HG02943 (cell line): ENCODE measurements around the gene SLC6A17.

Experiments used
- ATAC-seq: cut with Tn5 transposase; IDR thresholded peaks from one replicate; pipeline ENCODE4 v1.9.1; 2021; ENCODE audit warnings: mild to moderate bottlenecking, low read depth, moderate library complexity; ENCODE audit not compliant: unreplicated experiment

Gene SLC6A17

GRCh38 chr1:110150330-110151174 lies at the start of gene SLC6A17:
TSS of gene SLC6A17 (plus strand) at chr1:110150494. CDS start at chr1:110166930, 16,436 bp downstream.
- ATAC-seq = no peak

DNA sequence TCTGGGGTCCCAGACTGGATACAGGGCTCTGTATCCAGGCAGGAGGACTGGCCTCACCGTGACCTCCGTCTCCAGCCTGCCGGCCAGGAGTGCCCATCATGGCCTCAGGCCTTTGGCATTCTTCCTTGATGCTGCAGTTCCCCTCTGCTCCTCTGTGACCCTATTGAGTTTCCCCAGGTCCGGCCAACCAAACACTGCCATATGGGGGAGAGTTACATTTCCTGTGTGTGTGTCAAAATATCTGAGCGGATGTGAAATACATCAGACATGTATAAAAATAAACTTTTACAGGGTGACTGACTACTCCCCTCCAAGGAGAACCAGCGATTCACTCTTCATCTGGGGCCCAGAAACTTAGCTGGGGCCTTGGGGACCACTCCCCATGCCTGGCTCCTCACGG lies 48.2 kb upstream of the SLC6A17 start:
- no peak for ATAC-seq

- ATAC-seq = no peak
These were observed 44.0 kb upstream of the SLC6A17 start for GRCh38 chr1:110106013-110106941.

- ATAC-seq = no peak
These were observed 42.3 kb upstream of the SLC6A17 start for GRCh38 chr1:110107867-110108469.

GRCh38 chr1:110111081-110111480 lies 39.2 kb upstream of the SLC6A17 start:
- no peak for ATAC-seq

- ATAC-seq = no peak
These were observed 38.2 kb upstream of the SLC6A17 start, which contains the start of gene UBL4B for GRCh38 chr1:110112143-110112542. TSS of gene UBL4B (plus strand) at chr1:110112443. CDS start at chr1:110112535, 92 bp downstream.

- ATAC-seq = no peak
These were observed 37.6 kb upstream of the SLC6A17 start for GRCh38 chr1:110112656-110113055.

- no peak for ATAC-seq
These were observed 36.7 kb upstream of the SLC6A17 start for GRCh38 chr1:110113551-110113950.

- no peak for ATAC-seq
These were observed 36.1 kb upstream of the SLC6A17 start for GRCh38 chr1:110114173-110114572.

DNA sequence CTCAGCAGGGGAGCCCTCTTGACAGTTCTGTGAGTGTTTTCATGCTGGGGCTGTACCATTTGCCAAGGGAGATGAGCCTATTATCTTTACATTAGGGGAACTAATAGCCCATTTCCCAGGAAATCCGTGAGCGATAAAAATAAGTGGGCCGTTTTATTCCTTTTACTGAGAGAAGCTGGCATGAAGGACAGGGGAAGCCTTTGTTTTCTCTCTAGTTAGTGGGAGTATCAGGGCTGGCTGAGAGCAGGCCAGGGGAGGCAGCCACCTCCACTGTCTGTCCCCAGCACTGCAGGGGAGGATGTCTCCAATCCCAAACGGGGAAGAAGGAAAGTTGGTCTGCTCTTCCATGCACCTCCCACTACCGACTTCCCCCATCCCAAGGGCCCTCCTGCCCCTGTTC lies 35.5 kb upstream of the SLC6A17 start:
- ATAC-seq = no peak

DNA sequence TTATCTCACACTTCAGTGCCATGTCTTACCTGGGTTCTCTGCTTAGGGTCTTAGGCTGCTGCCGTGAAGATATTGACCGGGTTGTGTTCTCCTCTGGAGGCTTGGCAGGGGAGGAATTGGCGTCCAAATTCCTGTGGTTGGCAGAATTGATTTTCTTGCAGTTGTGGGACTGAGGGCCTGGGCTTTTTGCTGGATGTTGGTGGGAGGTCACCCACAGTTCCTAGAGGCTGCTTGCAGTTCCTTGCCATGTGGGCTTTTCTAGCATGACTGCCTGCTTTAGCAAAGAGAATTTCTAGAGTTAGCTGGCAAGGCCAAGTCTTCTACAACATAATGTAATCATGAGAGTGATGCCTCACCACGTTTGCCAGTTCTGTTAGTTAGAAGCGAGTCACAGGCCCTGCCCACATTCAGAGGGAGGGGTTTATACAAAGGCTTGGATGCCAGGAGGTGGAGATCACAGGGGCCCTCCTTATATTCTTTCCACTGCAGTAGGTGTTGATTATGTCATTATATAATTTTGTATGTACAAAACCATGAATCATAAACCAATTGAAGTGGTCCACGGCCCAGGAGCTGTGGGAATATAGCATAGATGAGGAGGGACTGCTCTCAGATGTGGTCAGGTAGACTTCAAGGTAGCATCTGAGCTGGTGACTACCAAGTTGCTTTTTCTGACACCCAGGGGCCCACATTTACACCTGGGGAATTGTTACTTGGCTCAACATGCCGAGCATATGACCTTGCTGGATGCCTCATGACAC lies 31.5 kb upstream of the SLC6A17 start:
- no peak for ATAC-seq

GRCh38 chr1:110119843-110120242 lies 30.5 kb upstream of the SLC6A17 start:
- no peak for ATAC-seq

DNA sequence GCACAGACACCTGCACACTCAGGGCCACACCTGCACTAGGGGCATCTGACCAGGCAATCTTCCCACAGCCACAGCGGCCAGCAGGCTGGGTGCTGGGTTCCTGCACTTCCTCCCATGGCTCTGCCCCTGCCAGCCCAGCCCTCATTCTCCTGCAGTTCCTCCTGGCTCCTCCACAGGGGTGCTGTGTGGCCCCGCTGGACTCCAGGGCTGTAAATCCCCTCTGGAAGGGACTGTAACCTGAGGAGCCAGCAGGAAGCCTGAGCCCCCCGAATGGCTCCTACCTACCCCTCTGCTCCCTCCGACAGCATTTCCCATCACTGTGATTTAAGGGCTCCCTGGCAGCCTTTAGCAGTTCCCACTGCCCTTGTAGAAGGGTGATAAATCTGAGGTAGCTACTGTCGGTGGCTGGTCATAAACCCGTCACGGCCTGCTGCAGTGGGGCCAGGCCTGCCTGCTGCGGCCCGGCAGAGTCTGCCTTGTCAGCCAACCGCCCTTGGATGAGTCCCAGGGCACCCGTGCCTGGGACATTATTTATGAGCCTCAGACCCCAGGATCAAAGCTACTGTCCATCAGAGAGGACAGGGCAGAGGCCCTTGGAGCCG lies 29.2 kb upstream of the SLC6A17 start:
- no peak for ATAC-seq

- ATAC-seq = no peak
These were observed 27.1 kb upstream of the SLC6A17 start for GRCh38 chr1:110123224-110123623.

DNA sequence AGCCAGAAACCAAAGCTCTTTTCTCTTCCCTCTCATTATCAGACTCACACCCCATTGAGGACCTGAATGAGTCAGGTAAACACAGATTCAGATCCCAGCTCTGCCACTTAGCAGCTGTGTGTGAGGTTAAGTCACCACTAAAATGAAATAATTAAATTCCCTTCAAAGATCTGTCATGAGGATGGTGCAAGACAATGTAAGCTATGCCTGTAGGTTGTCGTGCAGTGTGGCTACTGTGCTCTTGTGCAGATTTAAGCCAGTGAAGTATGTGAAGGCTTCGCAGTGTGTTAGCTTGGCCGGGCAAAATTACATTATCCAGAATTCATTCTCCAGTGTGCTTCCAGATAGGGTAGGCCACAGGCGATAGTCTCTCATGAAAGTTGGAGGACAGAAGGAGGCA lies 24.5 kb upstream of the SLC6A17 start:
- ATAC-seq = no peak

- ATAC-seq = no peak
These were observed 20.1 kb upstream of the SLC6A17 start for GRCh38 chr1:110130113-110130591.

- ATAC-seq = no peak
These were observed 19.3 kb upstream of the SLC6A17 start for GRCh38 chr1:110130989-110131388.

- ATAC-seq = no peak
These were observed 17.6 kb upstream of the SLC6A17 start for GRCh38 chr1:110132682-110133081.

DNA sequence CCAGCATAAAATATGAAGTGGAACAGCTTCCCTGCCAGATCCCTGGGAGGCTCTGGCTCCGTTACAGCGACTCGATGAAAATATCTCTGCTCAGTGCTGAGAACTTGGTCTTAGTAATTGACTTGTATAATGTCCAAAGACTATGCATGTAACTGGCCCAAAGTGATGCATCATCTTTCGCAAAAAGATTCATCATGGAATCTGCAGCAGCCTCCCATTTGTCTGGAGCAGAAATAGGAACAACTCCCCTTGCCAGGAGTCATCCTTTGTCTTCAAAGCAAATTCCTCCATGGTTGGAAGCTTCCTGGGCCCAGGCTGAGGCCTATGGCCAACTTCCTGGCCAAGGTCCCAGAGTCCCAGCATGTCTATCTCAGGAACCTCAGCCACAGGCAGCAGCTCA lies 16.9 kb upstream of the SLC6A17 start:
- ATAC-seq = no peak
